ENCODE data around the gene DGKZ.
A peak's percentile ranks its signal among the peaks of the same experiment; 100 is the strongest.

DGKZ gene

DNA sequence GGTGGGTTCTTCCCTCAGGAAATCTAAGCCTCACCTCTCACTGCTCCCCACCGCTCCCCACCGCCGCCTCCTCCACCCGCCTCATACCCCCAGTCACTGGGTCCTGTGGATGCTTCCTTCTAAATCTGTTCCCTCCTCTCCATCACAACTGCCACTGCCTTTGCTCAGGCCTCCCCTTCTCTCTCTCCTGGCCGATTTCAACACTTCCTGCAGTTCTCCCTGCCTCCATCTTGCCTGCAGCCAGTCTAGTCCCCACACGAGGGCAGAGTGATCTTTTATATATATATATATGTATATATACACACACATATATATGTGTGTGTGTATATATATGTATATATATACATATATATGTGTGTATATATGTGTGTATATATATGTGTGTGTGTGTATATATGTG lies 42.0 kb upstream of the DGKZ start:
- no peaks in the 10 kb centered on the region for H3K27me3 ChIP-seq (ENCODE audit: insufficient read depth, poor library complexity, severe bottlenecking)
- no peak for TF ChIP-seq SPI1 (IDR thresholded peaks at IDR 0.05; ENCODE audit: borderline replicate concordance, low read depth)
- TF ChIP-seq, protein P1, sequence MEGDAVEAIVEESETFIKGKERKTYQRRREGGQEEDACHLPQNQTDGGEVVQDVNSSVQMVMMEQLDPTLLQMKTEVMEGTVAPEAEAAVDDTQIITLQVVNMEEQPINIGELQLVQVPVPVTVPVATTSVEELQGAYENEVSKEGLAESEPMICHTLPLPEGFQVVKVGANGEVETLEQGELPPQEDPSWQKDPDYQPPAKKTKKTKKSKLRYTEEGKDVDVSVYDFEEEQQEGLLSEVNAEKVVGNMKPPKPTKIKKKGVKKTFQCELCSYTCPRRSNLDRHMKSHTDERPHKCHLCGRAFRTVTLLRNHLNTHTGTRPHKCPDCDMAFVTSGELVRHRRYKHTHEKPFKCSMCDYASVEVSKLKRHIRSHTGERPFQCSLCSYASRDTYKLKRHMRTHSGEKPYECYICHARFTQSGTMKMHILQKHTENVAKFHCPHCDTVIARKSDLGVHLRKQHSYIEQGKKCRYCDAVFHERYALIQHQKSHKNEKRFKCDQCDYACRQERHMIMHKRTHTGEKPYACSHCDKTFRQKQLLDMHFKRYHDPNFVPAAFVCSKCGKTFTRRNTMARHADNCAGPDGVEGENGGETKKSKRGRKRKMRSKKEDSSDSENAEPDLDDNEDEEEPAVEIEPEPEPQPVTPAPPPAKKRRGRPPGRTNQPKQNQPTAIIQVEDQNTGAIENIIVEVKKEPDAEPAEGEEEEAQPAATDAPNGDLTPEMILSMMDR (IDR thresholded peaks at IDR 0.05; ENCODE audit: insufficient read depth, low read length), result no peak
- no peak for TF ChIP-seq POLR2AphosphoS5 (IDR thresholded peaks at IDR 0.05; ENCODE audit: low read depth)
- TF ChIP-seq GABPA (IDR thresholded peaks at IDR 0.05; ENCODE audit: low read depth), result no peak
- TF ChIP-seq REST (IDR thresholded peaks at IDR 0.05; ENCODE audit: insufficient replicate concordance, low read depth), result no peak
- peak; percentile 83 to 88 for DNase-seq (ENCODE audit: low read depth in 1 of 2, low spot score in 1 of 2)
- H3K27ac ChIP-seq (replicated peaks), result no peak overlapping the region
- H3K4me3 ChIP-seq (replicated peaks; ENCODE audit: insufficient read depth, low read length), result no peak overlapping the region

DNA sequence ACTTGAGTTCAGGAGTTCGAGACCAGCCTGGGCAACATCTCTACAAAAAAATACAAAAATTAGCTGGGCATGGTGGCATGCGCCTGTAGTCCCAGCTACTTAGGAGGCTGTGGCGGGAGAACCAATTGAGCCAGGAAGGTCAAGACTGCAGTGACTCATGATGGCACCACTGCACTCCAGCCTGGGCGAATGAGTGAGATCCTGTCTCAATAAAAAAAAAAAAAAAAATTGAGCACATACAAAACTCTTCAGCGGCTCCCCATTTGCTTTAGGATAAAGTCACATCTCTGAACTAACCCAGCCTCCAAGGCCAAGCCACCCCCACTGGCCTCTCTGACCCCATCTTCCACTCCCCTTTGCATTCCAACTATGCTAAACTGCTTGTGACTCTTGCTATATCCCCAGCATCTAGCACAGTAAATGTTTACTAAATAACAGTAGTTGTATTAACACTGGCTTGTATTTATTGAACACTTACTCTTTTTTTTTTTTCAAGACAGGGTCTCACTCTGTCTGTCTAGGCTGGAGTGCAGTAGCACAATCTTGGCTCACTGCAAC lies 40.9 kb upstream of the DGKZ start:
- Histone ChIP-seq H3K4me3 (replicated peaks; ENCODE audit: insufficient read depth, low read length) (no peak overlapping the region), H3K27me3 (ENCODE audit: insufficient read depth, poor library complexity, severe bottlenecking) (no peaks in the 10 kb centered on the region), H3K27ac (replicated peaks) (no peak overlapping the region)
- DNase-seq (ENCODE audit: low read depth in 1 of 2, low spot score in 1 of 2), result no peak
- TF ChIP-seq POLR2AphosphoS5 (IDR thresholded peaks at IDR 0.05; ENCODE audit: low read depth) (no peak), REST (IDR thresholded peaks at IDR 0.05; ENCODE audit: insufficient replicate concordance, low read depth) (no peak), SPI1 (IDR thresholded peaks at IDR 0.05; ENCODE audit: borderline replicate concordance, low read depth) (no peak), GABPA (IDR thresholded peaks at IDR 0.05; ENCODE audit: low read depth) (no peak)
- TF ChIP-seq, protein P1 (IDR thresholded peaks at IDR 0.05; ENCODE audit: insufficient read depth, low read length), result no peak

GRCh38 chr11:46307369-46307768 lies 39.9 kb upstream of the DGKZ start:
- Histone ChIP-seq H3K27ac (replicated peaks) (no peak overlapping the region), H3K27me3 (ENCODE audit: insufficient read depth, poor library complexity, severe bottlenecking) (no peaks in the 10 kb centered on the region), H3K4me3 (replicated peaks; ENCODE audit: insufficient read depth, low read length) (no peak overlapping the region)
- TF ChIP-seq POLR2AphosphoS5 (IDR thresholded peaks at IDR 0.05; ENCODE audit: low read depth) (no peak), REST (IDR thresholded peaks at IDR 0.05; ENCODE audit: insufficient replicate concordance, low read depth) (no peak)
- DNase-seq (ENCODE audit: low read depth in 1 of 2, low spot score in 1 of 2), result no peak

Measured in HL-60 (cell line).